ENCODE results near the gene EXTL1.

- TF ChIP-seq CTCF (IDR thresholded peaks at IDR 0.05) (no peak), POLR2A (IDR thresholded peaks at IDR 0.05) (no peak), EP300 (IDR thresholded peaks at IDR 0.05) (no peak), POLR2AphosphoS5 (IDR thresholded peaks at IDR 0.05) (no peak)
These were observed 32.4 kb downstream of the EXTL1 start for GRCh38 chr1:26053718-26054560.
